ENCODE data around the gene TRNAU1AP. TPM values are rescaled to one million over a fixed set of nuclear protein-coding genes. Genes with fewer than 3 reads are reported as not detected.

TRNAU1AP gene
- total and polyA plus RNA-seq, 2 of the 13 experiments (the other 11 are each of a cell fraction or from before 2014, with no cell fraction given), result 29.0 to 42.9 TPM

GRCh38 chr1:28592321-28593071, 39.6 kb downstream of the TRNAU1AP start (continued):
- TF ChIP-seq DRAP1 (CRISPR knock-in tag; IDR thresholded peaks at IDR 0.05), result peak; percentile 65; the same call in 1 of the 2 replicates
- TF ChIP-seq ZBTB43 (CRISPR knock-in tag; conservative IDR thresholded peaks at IDR 0.05), result 0 out of 2 replicates have a peak, but pooled peaks have one; percentile 42
- TF ChIP-seq SRSF4 (IDR thresholded peaks at IDR 0.05; ENCODE audit: low read depth, low read length, poor library complexity, severe bottlenecking), result no peak
- no peak for TF ChIP-seq ZNF550 (CRISPR knock-in tag; IDR thresholded peaks at IDR 0.05; ENCODE audit: borderline replicate concordance)
- TF ChIP-seq NCOA1 (CRISPR knock-in tag; IDR thresholded peaks at IDR 0.05), result no peak
- TF ChIP-seq HDAC6 (IDR thresholded peaks at IDR 0.05; ENCODE audit: low read depth, low read length), result no peak
- peak; percentile 45; the same call in 1 of the 2 replicates for TF ChIP-seq HOXA3 (CRISPR knock-in tag; IDR thresholded peaks at IDR 0.05)
- TF ChIP-seq KDM5A (IDR thresholded peaks at IDR 0.05; ENCODE audit: borderline replicate concordance, low read length), result no peak
- TF ChIP-seq ISX (CRISPR knock-in tag; conservative IDR thresholded peaks at IDR 0.05), result 0 out of 2 replicates have a peak, but pooled peaks have one; percentile 19
- peak; percentile 78 for TF ChIP-seq ARNT2 (CRISPR knock-in tag; IDR thresholded peaks at IDR 0.05; ENCODE audit: low read depth)
- TF ChIP-seq, protein P1, sequence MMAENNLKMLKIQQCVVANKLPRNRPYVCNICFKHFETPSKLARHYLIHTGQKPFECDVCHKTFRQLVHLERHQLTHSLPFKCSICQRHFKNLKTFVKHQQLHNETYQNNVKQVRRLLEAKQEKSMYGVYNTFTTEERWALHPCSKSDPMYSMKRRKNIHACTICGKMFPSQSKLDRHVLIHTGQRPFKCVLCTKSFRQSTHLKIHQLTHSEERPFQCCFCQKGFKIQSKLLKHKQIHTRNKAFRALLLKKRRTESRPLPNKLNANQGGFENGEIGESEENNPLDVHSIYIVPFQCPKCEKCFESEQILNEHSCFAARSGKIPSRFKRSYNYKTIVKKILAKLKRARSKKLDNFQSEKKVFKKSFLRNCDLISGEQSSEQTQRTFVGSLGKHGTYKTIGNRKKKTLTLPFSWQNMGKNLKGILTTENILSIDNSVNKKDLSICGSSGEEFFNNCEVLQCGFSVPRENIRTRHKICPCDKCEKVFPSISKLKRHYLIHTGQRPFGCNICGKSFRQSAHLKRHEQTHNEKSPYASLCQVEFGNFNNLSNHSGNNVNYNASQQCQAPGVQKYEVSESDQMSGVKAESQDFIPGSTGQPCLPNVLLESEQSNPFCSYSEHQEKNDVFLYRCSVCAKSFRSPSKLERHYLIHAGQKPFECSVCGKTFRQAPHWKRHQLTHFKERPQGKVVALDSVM (CRISPR knock-in tag; IDR thresholded peaks at IDR 0.05), result no peak
- TF ChIP-seq GMEB2 (CRISPR knock-in tag; IDR thresholded peaks at IDR 0.05; ENCODE audit: low read depth), result no peak
- 0 out of 2 replicates have a peak, but pooled peaks have one; percentile 35 for TF ChIP-seq ZNF431 (CRISPR knock-in tag; IDR thresholded peaks at IDR 0.05; ENCODE audit: borderline replicate concordance, low read depth)
- TF ChIP-seq FOXM1 (CRISPR knock-in tag; IDR thresholded peaks at IDR 0.05), result no peak
- no peak for TF ChIP-seq ZFP82 (CRISPR knock-in tag; IDR thresholded peaks at IDR 0.05; ENCODE audit: borderline replicate concordance)
- no peak for TF ChIP-seq CCAR2 (optimal IDR thresholded peaks at IDR 0.05; ENCODE audit: low read depth, low read length)
- TF ChIP-seq GRHL1 (CRISPR knock-in tag; conservative IDR thresholded peaks at IDR 0.05), result no peak
- no peak for TF ChIP-seq ZNF768 (CRISPR knock-in tag; IDR thresholded peaks at IDR 0.05)
- TF ChIP-seq ZFP90 (CRISPR knock-in tag; IDR thresholded peaks at IDR 0.05; ENCODE audit: borderline replicate concordance), result peak; percentile 25; the same call in 1 of the 2 replicates
- TF ChIP-seq ZFP1 (CRISPR knock-in tag; IDR thresholded peaks at IDR 0.05), result no peak
- peak; percentile 13; the same call in 1 of the 2 replicates for TF ChIP-seq MED1 (CRISPR knock-in tag; IDR thresholded peaks at IDR 0.05)
- TF ChIP-seq SSRP1 (CRISPR knock-in tag; IDR thresholded peaks at IDR 0.05), result no peak
- TF ChIP-seq RBM22 (optimal IDR thresholded peaks at IDR 0.05; ENCODE audit: low read length), result no peak
